DND-41 (cell line): Measurements from ENCODE around the gene MACF1.

ENCODE experiments used
- ATAC-seq: fragments of 200-7000 bp; cut with Tn5 transposase; 3 replicates; pipeline ENCODE4 v1.9.1; 2021; ENCODE audit warnings: low read depth; ENCODE audit not compliant: insufficient read depth
- DNase-seq: peaks from one replicate; pipeline ENCODE4 v3.0.0-alpha.2; 2020
- H2AFZ ChIP-seq: 2 replicates; pipeline ENCODE4 v1.6.0; 2012; ENCODE audit warnings: low read depth, low read length
- H3K27ac ChIP-seq: 2 replicates; pipeline ENCODE4 v1.5.1; 2012; ENCODE audit warnings: low read length, inconsistent platforms
- H3K27me3 ChIP-seq: fragments of 200-600 bp; sonication (generic); 2 replicates; pipeline ENCODE4 v1.6.0; 2012; ENCODE audit warnings: low read length, mild to moderate bottlenecking, inconsistent platforms; ENCODE audit not compliant: insufficient read depth, poor library complexity
- H3K36me3 ChIP-seq: 2 replicates; pipeline ENCODE4 v1.5.1; 2012; ENCODE audit warnings: low read length, inconsistent platforms; ENCODE audit not compliant: insufficient read depth
- H3K4me1 ChIP-seq: 2 replicates; pipeline ENCODE4 v1.5.1; 2012; ENCODE audit warnings: mild to moderate bottlenecking, low read length; ENCODE audit not compliant: insufficient read depth
- H3K4me2 ChIP-seq: 2 replicates; pipeline ENCODE4 v1.6.0; 2012; ENCODE audit warnings: mild to moderate bottlenecking, moderate library complexity, low read length, inconsistent platforms; ENCODE audit not compliant: insufficient read depth
- H3K4me3 ChIP-seq, 2 experiments: fragments of 200-600 bp in 1 of 2; shearing (Covaris generic) in 1 of 2; 2 replicates each; pipeline ENCODE4 v1.5.1; 2012 to 2016; ENCODE audit warnings: inconsistent platforms in 2 of 2, low read length in 2 of 2, mild to moderate bottlenecking in 2 of 2, low read depth in 1 of 2, moderate library complexity in 1 of 2
- H3K79me2 ChIP-seq: 2 replicates; pipeline ENCODE4 v1.6.0; 2012; ENCODE audit warnings: low read length, inconsistent platforms; ENCODE audit not compliant: insufficient read depth
- H3K9ac ChIP-seq: 2 replicates; pipeline ENCODE4 v1.6.0; 2012; ENCODE audit warnings: low read depth, mild to moderate bottlenecking, inconsistent platforms, low read length, moderate library complexity
- H3K9me3 ChIP-seq: 2 replicates; pipeline ENCODE4 v1.5.1; 2012; ENCODE audit warnings: low read length, moderate library complexity, mild to moderate bottlenecking, inconsistent platforms; ENCODE audit not compliant: insufficient read depth, severe bottlenecking
- H4K20me1 ChIP-seq: 2 replicates; pipeline ENCODE4 v1.6.0; 2012; ENCODE audit warnings: low read length; ENCODE audit not compliant: insufficient read depth
- CTCF ChIP-seq: IDR thresholded peaks from 2 replicates; pipeline ENCODE4 v1.5.1; 2012; ENCODE audit warnings: borderline replicate concordance, low read length, moderate library complexity, mild to moderate bottlenecking; ENCODE audit not compliant: poor library complexity, severe bottlenecking; ENCODE audit errors: extremely low read depth
- EZH2 ChIP-seq: IDR thresholded peaks from 3 replicates; pipeline ENCODE4 v1.6.1; 2012; ENCODE audit warnings: borderline replicate concordance, low read depth, mild to moderate bottlenecking, moderate library complexity, low read length, inconsistent platforms; ENCODE audit not compliant: severe bottlenecking

MACF1 gene

GRCh38 chr1:39484564-39484963 lies 280.1 kb downstream of the MACF1 start:
- Histone ChIP-seq H2AFZ (no peak overlapping the region), H3K9me3 (no peaks in the 10 kb centered on the region), H3K9ac (no peak overlapping the region), H3K4me2 (no peak overlapping the region), H3K36me3 (peaks cover 72% of the 10 kb centered on the region), H3K4me3 (no peak overlapping the region), H3K79me2 (no peaks in the 10 kb centered on the region), H3K27ac (no peak overlapping the region), H3K27me3 (no peaks in the 10 kb centered on the region), H3K4me1 (no peaks in the 10 kb centered on the region), H4K20me1 (peaks cover 5% of the 10 kb centered on the region; the same call in 1 of the 2 replicates)
- no peak for DNase-seq
- no peak for ATAC-seq
- no peak for TF ChIP-seq CTCF
- no peak for TF ChIP-seq EZH2

- H3K4me2 ChIP-seq = no peak overlapping the region
- no peak overlapping the region for H3K9ac ChIP-seq
- H4K20me1 ChIP-seq = peaks cover 5% of the 10 kb centered on the region; the same call in 1 of the 2 replicates
- H2AFZ ChIP-seq = no peak overlapping the region
- no peaks in the 10 kb centered on the region for H3K9me3 ChIP-seq
- no peak overlapping the region for H3K4me3 ChIP-seq
- TF ChIP-seq EZH2 = no peak
- TF ChIP-seq CTCF = no peak
- H3K36me3 ChIP-seq = peaks cover 66% of the 10 kb centered on the region
- no peaks in the 10 kb centered on the region for H3K4me1 ChIP-seq
- H3K27ac ChIP-seq = no peak overlapping the region
- DNase-seq = no peak
- no peak for ATAC-seq
- H3K27me3 ChIP-seq = no peaks in the 10 kb centered on the region
- no peaks in the 10 kb centered on the region for H3K79me2 ChIP-seq
Observed at GRCh38 chr1:39485046-39485803, 280.7 kb downstream of the MACF1 start.

- Histone ChIP-seq H2AFZ (no peak overlapping the region), H3K27ac (no peak overlapping the region), H3K9me3 (no peaks in the 10 kb centered on the region), H4K20me1 (peaks cover 5% of the 10 kb centered on the region; the same call in 1 of the 2 replicates), H3K9ac (no peak overlapping the region), H3K79me2 (no peaks in the 10 kb centered on the region), H3K4me3 (no peak overlapping the region), H3K4me1 (peaks cover 5% of the 10 kb centered on the region), H3K36me3 (peaks cover 44% of the 10 kb centered on the region), H3K27me3 (no peaks in the 10 kb centered on the region), H3K4me2 (no peak overlapping the region)
- TF ChIP-seq CTCF (no peak), EZH2 (no peak)
- ATAC-seq = no peak
- no peak for DNase-seq
Observed at GRCh38 chr1:39488012-39488545, 283.6 kb downstream of the MACF1 start.
